ENCODE data around the gene RMND5B. TPM values are rescaled to one million over a fixed set of nuclear protein-coding genes. Genes with fewer than 3 reads are reported as not detected.

The RMND5B gene
- total RNA-seq, 1 donor from 2014 or later: 25.3 TPM

DNA sequence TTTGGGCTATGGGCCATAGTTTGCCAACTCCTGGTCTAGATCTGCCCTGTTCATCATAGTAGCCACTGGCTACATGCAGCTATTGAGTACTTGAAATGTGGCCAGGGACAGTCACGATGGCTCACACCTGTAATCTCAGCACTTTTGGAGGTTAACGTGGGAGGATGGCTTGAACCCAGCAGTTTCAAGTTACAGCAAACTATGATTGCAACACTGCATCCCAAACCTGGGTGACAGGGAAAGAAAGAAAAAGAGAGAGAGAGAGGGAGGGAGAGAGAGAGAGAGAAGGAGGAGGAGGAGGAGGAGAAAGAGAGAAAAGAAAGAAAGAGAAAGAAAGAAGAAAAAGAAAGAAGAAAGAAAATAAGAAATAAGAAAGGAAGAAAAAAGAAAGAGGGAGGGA lies 61.4 kb downstream of the RMND5B start:
- Histone ChIP-seq H3K4me2 (no peak overlapping the region), H3F3A (ENCODE audit: low read depth) (peaks cover 17% of the 10 kb centered on the region), H3K27me3 (no peaks in the 10 kb centered on the region), H4K20me1 (ENCODE audit: low read depth) (no peaks in the 10 kb centered on the region), H3K4me3 (no peak overlapping the region), H3K9me3 (ENCODE audit: low read depth) (no peaks in the 10 kb centered on the region), H3K4me1 (peaks cover 14% of the 10 kb centered on the region), H3K79me2 (ENCODE audit: low read depth) (no peaks in the 10 kb centered on the region), H3K9ac (no peak overlapping the region), H3K36me3 (no peaks in the 10 kb centered on the region), H2AFZ (replicated peaks) (no peak overlapping the region), H3K27ac (no peak overlapping the region)
- no peaks in the 10 kb centered on the region for H3K36me3 Mint-ChIP-seq
- H3K27me3 Mint-ChIP-seq (ENCODE audit: insufficient read depth, low read depth): peaks cover 3% of the 10 kb centered on the region
- H3K4me1 Mint-ChIP-seq: peaks cover 27% of the 10 kb centered on the region
- H3K4me3 Mint-ChIP-seq: no peak overlapping the region
- TF ChIP-seq, protein P1, sequence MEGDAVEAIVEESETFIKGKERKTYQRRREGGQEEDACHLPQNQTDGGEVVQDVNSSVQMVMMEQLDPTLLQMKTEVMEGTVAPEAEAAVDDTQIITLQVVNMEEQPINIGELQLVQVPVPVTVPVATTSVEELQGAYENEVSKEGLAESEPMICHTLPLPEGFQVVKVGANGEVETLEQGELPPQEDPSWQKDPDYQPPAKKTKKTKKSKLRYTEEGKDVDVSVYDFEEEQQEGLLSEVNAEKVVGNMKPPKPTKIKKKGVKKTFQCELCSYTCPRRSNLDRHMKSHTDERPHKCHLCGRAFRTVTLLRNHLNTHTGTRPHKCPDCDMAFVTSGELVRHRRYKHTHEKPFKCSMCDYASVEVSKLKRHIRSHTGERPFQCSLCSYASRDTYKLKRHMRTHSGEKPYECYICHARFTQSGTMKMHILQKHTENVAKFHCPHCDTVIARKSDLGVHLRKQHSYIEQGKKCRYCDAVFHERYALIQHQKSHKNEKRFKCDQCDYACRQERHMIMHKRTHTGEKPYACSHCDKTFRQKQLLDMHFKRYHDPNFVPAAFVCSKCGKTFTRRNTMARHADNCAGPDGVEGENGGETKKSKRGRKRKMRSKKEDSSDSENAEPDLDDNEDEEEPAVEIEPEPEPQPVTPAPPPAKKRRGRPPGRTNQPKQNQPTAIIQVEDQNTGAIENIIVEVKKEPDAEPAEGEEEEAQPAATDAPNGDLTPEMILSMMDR (IDR thresholded peaks at IDR 0.05): no peak
- TF ChIP-seq EZH2phosphoT487 (IDR thresholded peaks at IDR 0.05) (no peak), EZH2 (IDR thresholded peaks at IDR 0.05) (no peak)
- DNase-seq (ENCODE audit: low spot score): no peak
- peaks cover 11% of the 10 kb centered on the region for H3K9me3 Mint-ChIP-seq
- H3K27ac Mint-ChIP-seq: no peak overlapping the region

DNA sequence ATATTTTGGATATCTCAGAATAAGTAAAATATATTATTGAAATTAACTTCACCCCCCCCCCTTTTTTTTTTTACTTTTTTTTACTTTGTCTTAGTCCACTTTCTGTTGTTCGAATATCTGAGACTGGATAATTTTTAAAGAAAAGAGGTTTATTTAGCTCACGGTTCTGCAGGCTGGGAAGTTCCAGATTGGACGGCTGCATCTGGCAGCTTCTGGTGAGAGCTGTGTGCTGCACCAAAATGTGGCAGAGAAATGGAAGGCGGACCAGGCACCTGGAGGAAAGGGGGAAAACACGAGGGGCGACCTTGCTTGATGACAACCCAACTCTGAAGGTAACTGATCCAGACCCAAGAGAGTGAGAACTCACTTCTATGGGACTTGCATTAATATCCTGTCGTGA lies 62.0 kb downstream of the RMND5B start:
- peaks cover 29% of the 10 kb centered on the region for H3K4me1 Mint-ChIP-seq
- H3K79me2 ChIP-seq (ENCODE audit: low read depth): no peaks in the 10 kb centered on the region
- H3K9me3 ChIP-seq (ENCODE audit: low read depth): no peaks in the 10 kb centered on the region
- no peaks in the 10 kb centered on the region for H3K36me3 ChIP-seq
- no peak overlapping the region for H3K4me2 ChIP-seq
- no peaks in the 10 kb centered on the region for H4K20me1 ChIP-seq (ENCODE audit: low read depth)
- no peak overlapping the region for H3K4me3 Mint-ChIP-seq
- DNase-seq (ENCODE audit: low spot score): no peak
- no peak overlapping the region for H3K27ac Mint-ChIP-seq
- H3K27me3 ChIP-seq: no peaks in the 10 kb centered on the region
- TF ChIP-seq, protein P1 (IDR thresholded peaks at IDR 0.05): no peak
- TF ChIP-seq EZH2phosphoT487 (IDR thresholded peaks at IDR 0.05) (no peak), EZH2 (IDR thresholded peaks at IDR 0.05) (no peak)
- H3K4me3 ChIP-seq: no peak overlapping the region
- H3K9me3 Mint-ChIP-seq: peaks cover 11% of the 10 kb centered on the region
- H2AFZ ChIP-seq (replicated peaks): no peak overlapping the region
- H3K9ac ChIP-seq: no peak overlapping the region
- H3F3A ChIP-seq (ENCODE audit: low read depth): peaks cover 17% of the 10 kb centered on the region
- H3K27me3 Mint-ChIP-seq (ENCODE audit: insufficient read depth, low read depth): peaks cover 5% of the 10 kb centered on the region
- H3K27ac ChIP-seq: no peak overlapping the region
- no peaks in the 10 kb centered on the region for H3K36me3 Mint-ChIP-seq
- H3K4me1 ChIP-seq: peaks cover 14% of the 10 kb centered on the region

GRCh38 chr5:178193251-178193809 lies 62.5 kb downstream of the RMND5B start:
- Histone ChIP-seq H3K4me2 (no peak overlapping the region), H4K20me1 (ENCODE audit: low read depth) (no peaks in the 10 kb centered on the region), H2AFZ (replicated peaks) (no peak overlapping the region), H3K4me3 (no peak overlapping the region), H3F3A (ENCODE audit: low read depth) (peaks cover 17% of the 10 kb centered on the region), H3K9me3 (ENCODE audit: low read depth) (no peaks in the 10 kb centered on the region), H3K79me2 (ENCODE audit: low read depth) (no peaks in the 10 kb centered on the region), H3K9ac (no peak overlapping the region), H3K4me1 (peaks cover 14% of the 10 kb centered on the region), H3K36me3 (no peaks in the 10 kb centered on the region), H3K27me3 (no peaks in the 10 kb centered on the region), H3K27ac (no peak overlapping the region)
- Mint-ChIP-seq H3K27me3 (ENCODE audit: insufficient read depth, low read depth) (peaks cover 10% of the 10 kb centered on the region), H3K4me1 (peaks cover 29% of the 10 kb centered on the region), H3K9me3 (peaks cover 11% of the 10 kb centered on the region), H3K27ac (peak overlapping the region; percentile 67), H3K4me3 (peak overlapping the region; percentile 38), H3K36me3 (no peaks in the 10 kb centered on the region)
- TF ChIP-seq EZH2 (IDR thresholded peaks at IDR 0.05): no peak
- TF ChIP-seq, protein P1 (IDR thresholded peaks at IDR 0.05): no peak
- TF ChIP-seq EZH2phosphoT487 (IDR thresholded peaks at IDR 0.05): no peak
- no peak for DNase-seq (ENCODE audit: low spot score)
